HK-2 (cell line): ENCODE measurements around the gene BMP8A.
"Not testable (repeated sequence)": the region's sequence is repeated elsewhere in the genome, so short reads cannot be mapped to it uniquely, and the experiment has no call there.

Experiments used
- DNase-seq: peaks from one replicate; pipeline ENCODE4 v3.0.0-alpha.2; 2018; ENCODE audit not compliant: unreplicated experiment

The BMP8A gene, protein sequence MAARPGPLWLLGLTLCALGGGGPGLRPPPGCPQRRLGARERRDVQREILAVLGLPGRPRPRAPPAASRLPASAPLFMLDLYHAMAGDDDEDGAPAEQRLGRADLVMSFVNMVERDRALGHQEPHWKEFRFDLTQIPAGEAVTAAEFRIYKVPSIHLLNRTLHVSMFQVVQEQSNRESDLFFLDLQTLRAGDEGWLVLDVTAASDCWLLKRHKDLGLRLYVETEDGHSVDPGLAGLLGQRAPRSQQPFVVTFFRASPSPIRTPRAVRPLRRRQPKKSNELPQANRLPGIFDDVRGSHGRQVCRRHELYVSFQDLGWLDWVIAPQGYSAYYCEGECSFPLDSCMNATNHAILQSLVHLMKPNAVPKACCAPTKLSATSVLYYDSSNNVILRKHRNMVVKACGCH

DNA sequence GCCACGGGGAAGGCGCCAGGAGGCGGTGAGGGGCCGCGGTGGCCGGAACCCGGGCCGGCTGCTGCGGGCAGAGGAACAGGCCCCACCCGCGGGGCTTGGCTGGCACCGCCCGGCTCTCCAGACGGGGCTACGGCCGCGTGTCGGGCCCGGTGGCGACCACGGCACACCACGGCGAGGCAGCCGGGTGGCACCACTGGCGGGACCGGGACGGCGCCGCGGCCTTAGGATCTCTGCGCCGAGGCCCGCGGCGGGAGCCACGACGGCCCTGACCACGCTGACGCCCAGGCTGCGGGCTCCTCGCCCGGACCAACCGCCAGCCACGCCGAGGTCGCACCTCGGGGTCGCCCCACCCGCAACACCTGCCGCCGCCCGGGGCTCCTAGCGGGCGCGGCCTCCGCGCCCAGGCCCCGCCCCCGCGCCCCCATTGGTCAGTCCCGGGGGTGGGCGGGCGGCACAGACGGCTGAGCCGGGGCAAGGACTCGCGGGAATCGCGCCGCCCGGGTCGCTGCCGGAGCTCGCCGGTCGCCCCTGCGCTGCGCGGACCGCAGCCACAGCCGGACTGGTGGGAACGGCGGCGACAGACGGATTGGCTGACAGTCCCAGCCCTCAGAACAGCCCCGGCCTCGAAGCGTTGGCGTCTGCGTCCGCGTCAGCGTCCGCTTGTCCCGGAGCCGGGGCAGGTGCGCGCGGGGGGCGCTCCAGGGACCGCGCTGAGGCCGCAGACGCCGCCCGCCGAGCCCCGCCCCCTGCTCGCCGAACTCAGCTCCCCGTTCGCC lies at the start of gene BMP8A:
Gene BMP8A (plus strand): TSS at position 491 of the 776 bp plus-strand sequence. CDS start 356 bp downstream, outside the sequence.
- DNase-seq: peak; percentile 59

DNA sequence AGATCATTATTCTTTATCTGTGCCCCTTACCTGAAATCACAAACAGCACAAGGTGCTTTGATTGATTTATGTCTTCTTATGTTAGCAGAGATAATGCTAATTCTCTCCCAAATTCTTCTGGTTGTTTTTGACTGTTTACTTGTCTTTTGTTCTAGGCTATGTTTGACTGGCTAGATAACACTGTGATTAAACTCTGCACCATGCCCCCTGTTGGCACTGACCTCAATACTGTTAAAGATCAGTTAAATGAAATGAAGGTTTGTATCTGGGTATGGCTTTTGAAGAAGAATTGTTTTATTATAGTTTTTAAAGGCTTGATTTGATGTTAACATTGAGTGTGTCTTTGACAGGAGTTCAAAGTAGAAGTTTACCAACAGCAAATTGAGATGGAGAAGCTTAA lies 49.6 kb upstream of the BMP8A start:
- no peak for DNase-seq

DNA sequence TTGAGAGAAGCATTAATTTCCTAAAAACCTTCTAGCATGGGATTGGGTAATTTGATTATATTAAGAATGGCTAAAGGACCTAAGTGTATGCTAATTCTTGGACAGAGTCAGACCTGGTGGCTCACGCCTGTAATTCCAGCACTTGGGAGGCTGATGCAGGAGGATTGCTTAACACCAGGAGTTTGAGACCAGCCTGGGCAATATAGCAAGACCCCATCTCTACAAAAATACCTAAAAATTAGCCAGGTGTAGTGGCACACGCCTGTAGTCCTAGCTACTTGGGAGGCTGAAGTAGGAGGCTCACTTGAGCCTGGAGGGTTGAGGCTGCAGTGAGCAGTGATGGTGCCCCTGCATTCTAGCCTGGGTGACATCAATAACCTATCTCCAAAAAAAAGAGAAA lies 45.9 kb upstream of the BMP8A start:
- DNase-seq: no peak

DNA sequence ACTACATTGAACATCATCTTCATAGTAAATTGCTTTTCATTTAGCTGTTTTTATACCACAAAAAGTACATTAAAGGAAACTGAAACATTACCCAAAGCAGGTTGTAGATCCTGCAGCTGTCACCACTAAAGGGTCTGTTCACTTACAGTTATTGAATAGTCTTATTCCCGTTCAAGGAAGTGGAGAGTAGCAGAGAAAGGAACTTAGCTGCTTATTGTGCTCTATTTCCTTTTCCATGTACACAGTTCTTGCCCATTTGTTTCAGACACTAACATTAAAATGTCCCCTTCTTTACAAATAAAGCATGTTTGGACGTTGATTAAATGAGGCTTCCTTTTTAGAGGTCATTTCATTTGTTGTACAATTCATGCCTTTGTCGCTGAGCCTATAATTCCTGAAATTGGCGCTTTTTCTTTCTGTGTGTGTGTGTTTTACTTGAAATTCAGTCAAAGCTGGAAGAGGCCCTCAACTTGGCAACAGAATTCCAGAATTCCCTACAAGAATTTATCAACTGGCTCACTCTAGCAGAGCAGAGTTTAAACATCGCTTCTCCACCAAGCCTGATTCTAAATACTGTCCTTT lies 44.4 kb upstream of the BMP8A start:
- no peak for DNase-seq

DNA sequence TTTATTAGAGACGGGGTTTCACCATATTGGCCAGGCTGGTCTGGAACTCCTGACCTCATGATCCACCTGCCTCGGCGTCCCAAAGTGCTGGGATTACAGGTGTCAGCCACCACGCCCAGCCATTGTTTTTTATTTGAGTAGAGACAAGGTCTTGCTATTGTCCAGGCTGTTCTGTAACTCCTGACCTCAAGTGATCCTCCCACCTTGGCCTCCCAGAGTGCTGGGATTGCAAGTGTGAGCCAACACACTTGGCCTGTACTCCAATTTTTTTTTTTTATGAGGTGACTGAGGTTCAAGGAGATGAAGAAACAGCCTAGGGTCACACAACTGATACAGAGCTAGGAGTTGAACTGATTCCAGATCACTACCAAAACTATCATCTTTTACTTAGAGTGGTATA lies 41.4 kb upstream of the BMP8A start:
- DNase-seq: not testable (repeated sequence)

DNA sequence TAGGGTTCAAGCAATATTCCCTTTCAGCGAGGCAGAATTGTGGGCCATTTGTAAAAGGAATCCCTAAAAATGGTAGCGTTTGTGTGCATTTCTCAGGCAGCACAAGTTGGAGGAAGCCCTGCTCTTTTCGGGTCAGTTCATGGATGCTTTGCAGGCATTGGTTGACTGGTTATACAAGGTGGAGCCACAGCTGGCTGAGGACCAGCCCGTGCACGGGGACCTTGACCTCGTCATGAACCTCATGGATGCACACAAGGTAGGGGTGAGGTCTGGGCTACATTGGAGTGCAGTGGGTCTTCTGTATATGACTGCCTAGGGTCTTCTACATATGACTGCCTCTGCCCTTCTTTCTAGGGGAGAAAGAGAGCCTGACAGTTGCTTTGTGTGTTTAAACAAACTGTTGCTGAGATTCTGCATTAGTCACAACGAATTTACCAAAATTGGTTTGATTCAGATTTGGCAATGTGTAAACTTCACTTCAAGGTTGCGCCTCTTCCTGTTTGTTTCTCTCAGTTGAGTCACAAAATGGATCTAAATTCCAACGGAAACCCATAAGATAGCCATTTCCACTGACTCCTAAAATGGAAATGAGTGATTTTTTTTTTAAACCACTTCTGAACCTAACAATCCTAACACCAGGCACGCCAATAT lies 40.4 kb upstream of the BMP8A start:
- no peak for DNase-seq

DNA sequence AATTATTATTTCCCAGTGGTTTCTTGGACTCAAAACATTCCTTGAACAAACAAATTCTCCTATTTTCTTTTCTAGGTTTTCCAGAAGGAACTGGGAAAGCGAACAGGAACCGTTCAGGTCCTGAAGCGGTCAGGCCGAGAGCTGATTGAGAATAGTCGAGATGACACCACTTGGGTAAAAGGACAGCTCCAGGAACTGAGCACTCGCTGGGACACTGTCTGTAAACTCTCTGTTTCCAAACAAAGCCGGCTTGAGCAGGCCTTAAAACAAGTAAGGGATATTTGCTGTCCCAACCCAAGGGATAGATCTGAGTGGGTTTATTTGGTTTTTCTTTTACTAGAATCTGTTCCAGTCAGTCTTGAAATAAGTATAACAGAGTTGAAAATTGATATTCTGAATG lies 39.4 kb upstream of the BMP8A start:
- no peak for DNase-seq

DNA sequence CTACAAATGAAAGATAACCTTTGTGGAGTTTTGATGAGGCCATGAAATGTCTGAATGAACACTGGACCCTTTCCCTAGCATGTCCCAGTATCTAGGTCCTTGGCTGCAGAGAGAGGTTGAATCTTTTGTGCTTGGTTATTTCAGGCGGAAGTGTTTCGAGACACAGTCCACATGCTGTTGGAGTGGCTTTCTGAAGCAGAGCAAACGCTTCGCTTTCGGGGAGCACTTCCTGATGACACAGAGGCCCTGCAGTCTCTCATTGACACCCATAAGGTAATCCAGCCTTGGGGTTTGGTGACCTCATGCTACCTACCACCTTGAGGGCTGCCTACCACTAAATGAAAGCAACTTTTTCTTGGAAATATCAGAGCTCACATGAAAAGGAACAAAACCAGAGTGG lies 38.9 kb upstream of the BMP8A start:
- DNase-seq: no peak

DNA sequence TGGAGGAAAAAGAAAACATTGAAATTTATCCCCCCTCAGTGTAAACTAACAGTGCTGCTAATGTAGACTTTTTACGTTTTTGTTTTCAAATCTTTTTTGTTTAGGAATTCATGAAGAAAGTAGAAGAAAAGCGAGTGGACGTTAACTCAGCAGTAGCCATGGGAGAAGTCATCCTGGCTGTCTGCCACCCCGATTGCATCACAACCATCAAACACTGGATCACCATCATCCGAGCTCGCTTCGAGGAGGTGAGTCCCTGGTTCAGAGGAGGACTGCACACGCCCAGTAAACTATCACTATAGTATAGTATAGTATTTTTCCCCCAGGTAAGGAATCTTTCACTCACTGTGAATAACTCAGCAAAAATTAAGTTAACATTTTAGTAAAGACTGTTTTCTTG lies 37.8 kb upstream of the BMP8A start:
- DNase-seq: no peak

DNA sequence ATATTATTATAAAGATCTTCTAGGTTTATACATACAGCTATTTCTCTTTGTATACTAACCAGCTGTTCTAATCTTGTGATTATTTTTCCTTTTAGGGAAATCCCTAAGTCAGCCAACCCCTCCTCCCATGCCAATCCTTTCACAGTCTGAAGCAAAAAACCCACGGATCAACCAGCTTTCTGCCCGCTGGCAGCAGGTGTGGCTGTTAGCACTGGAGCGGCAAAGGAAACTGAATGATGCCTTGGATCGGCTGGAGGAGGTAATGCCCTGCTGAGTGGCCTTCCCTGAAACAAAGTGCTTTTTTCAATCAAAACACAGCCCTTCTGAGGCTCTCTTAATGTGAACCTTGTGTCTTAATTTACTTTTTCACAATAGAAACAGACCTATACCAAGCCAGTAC lies 32.4 kb upstream of the BMP8A start:
- DNase-seq: no peak

DNA sequence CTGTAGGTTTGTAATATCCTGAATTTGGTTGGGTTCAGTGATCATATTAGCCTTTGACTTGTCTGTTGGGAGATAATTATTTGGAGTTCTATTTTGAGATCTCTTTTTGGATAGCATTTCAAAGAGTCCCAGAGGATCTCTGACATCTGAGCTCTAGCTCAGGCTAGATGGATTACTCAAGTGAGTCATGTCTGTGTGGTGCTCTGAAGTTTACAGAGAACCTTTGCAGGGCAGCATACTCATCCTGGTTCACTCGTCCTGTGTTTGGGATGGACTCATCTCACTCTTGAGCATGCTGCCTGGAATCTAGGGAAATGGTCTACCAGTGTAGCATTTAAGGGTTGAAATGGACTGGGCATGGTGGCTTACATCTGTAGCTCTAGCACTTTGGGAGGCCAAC lies 29.4 kb upstream of the BMP8A start:
- no peak for DNase-seq

DNA sequence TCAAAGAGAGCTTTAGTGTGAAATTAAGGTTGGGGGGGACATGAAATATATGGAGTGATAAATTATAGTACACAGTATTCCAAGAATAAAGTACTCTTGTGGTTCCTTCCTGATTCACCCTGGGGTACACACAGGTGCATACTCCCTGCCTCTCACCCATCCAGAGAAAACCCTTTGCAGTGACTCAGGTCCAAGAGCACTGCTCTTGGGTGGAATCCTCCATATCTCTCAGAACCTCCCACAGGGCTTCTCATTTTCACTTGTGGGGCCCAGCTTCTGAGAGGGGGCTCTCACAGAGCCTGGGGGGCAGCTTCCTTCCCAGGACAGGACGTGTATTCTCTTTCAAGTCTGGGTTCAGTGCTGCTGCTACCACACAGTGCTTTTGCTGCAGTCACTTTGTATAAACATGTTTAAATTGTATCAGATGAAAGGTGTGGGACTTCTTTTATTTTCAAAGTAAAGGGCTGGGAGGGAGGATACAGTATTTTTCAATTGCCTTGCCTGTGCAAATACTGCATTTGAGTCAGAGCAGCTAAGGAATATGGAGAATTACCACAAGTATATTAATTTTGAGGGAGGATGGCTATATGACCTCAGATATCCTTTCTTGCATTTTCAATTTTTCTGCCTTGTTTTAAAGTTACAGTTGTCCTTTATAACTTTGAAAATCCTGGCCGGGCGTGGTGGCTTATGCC lies 24.9 kb upstream of the BMP8A start:
- no peak for DNase-seq

DNA sequence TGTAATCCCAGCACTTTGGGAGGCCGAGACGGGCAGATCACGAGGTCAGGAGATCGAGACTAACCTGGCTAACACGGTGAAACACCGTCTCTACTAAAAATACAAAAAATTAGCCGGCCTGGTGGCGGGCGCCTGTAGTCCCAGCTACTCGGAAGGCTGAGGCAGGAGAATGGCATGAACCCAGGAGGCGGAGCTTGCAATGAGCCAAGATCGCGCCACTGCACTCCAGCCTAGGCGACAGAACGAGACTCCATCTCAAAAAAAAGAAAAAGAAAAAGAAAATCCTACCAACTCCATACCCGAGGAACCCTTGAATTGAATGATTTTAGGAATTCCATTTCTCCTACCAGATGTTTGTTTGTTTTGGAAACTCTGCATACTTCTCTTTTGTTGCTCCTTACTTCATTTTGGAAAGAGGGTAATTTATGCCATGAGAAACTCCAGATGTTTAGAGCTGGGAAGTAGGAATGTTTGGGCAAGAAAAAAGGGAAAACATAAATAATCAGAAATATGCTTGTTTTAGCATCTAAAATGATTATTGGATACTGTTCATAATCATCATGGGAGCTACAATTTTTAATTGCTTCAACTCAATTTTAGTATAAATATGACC lies 24.2 kb upstream of the BMP8A start:
- DNase-seq: not testable (repeated sequence)

DNA sequence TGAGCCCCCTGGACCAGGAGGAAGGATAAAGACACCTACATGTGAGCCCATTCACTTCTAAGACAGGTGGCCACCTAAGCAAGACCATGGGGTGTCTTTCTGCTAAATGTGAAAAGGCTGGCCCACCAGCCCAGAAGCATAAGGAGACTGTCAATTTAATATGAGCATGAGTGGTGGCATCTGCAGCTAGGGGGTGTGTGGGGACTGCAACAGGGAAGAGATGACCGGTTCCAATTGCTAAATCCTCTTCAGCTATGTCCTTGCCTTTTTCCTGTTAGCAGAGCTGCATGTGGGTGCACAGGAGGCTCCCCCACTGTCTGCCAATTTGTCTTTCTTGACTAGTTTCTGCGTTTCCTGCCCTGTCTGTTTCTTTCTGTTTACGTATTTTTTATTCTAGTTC lies 22.3 kb upstream of the BMP8A start:
- no peak for DNase-seq

DNA sequence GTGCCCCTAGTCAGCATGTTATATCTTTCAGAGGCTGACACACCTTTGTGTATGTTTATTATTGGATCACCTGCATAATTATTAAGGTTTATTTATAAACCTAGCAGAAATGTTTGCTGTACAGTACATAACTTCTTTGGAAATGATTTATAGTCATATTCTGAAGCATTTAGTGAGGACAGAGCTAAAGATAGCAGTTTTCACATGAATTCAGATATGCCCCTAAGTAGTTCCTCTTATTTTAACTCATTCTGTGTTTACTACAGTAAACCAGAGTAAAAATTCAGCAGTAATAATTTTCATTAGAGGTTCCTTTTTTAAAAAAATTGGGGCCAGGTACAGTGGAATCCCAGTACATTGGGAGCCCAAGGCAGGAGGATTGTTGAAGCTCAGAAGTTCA lies 21.4 kb upstream of the BMP8A start:
- no peak for DNase-seq

DNA sequence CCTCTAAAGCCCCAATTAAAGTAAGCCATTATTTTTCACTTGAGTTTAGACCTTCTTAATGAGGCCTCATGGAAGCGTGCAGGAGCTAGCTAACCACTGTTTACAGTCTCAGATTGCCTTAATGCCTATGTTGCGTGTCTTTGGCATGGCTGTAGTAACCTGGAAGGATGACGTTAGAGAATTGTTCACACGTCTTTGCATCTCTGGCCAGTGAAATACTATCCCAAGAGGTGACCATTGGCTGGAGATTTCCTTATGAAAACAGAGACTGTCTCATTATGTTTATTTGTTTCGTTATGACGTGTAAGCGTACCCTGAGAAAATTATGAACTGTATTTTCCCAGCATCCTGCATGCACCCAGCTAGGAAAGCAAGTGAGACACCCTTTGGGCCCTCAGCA lies 18.6 kb upstream of the BMP8A start:
- no peak for DNase-seq

DNA sequence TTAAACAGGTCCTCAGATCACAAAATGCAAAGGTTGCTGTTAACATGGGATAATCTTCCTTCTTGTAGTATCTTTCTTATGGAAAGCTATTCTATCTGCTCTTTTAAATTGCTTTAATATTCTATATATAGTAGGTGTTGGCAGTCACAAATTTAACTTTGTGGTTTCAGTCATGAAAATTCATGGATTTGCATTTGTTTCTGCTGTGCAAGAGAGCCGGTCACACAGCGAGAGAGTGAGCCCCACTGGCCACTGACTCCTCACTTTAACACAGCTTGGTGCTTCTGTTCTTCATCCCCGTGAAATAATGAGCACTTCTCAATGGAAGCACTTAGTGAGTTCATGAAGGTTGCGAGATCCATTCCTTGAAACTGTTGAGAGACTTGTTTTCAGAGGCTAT lies 18.1 kb upstream of the BMP8A start:
- DNase-seq: no peak

DNA sequence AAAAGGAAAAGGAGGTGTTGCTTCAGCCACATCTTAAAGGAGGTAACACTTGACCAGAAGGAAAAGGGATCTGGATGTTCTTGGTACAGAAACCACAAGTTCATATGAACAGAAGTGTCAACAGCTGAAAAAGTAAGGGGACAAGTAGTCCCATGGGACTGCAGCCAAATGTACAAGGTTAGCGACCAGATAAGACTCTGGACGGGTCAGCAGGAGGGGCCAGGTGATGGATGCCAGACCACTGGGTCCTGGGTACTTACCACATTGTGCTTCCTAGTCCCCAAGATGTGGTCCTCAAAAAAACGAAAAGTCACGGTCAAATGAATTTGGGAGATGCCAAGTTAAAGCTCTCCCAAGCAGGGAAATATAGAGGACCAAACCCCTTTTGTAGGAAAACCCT lies 16.6 kb upstream of the BMP8A start:
- DNase-seq: no peak

DNA sequence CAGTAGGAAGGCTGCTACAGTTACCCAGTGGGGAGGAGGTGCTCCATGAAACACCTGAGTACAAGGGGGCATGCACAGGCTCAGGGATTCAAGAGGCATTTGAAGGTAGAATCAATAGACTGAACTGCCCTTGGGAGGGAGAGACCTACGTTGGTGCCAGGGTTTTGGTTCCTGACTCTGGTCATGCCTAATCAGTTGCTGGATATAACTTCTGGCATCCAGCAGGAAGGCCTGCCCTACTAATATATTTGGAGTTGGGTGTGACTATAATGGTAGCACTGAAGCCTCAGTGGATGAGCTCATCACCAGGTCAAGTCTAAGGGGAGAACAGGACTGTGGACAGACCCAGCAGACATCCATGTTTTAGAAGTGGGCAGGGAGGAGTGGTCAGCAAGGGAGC lies 15.9 kb upstream of the BMP8A start:
- not testable (repeated sequence) for DNase-seq

DNA sequence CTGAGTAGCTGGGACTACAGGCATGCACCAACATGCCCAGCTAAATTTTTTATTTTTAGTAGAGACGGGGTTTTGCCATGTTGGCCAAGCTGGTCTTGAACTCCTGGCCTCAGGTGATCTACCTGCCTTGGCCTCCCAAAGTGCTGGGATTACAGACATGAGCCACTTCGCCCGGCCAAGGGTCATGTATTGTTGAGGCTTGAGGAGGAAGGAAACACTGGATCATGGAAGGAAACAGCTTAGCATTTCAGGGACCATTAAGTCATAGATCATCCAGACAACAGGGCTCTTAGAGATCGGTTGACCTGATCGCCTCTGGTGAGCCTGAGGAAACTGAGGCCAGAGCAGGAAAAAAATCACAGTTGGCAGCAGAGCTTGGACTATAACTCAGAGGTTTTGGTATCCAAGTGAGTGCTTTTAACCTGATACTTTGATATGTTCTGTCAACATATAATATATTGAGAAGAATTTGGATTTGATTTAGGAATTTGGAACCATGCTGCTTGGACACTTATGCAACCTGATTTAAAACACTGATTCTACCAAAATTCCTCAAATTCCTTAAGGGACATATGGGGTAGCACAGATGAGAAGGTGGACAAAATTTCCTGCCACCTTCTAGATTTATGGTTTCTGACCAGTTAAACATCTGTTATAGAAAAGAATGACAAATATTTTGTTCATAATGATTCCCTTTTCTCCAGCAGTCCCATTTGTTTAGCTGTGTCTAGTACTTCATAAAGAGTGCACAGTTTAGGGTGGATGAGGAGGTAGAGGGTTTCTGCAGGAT lies 13.1 kb upstream of the BMP8A start:
- no peak for DNase-seq

DNA sequence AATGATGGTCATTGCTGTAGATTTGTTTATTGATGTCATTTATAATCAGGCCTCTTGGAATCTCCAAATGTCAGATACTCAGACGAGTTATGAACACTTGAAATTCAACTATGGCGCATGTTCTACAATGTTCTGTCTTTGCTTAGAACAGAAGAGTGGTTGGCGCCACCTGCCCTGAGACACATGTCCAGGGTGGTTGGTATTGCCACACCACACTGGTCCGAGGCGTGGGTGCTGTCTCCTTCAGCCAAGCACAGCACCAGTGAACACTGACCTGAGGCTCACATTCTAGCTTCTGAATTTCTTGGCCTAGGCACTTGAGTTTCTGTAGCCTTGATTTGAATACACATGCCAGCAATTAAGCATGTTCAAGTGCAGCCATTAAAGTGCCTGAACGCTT lies 10.1 kb upstream of the BMP8A start:
- no peak for DNase-seq
